GM12878 (cell line): ENCODE results near the gene EHBP1. TPM values are rescaled to one million over a fixed set of nuclear protein-coding genes. Genes with fewer than 3 reads are reported as not detected.

Experiments used
- ATAC-seq: fragments of 200-7000 bp; cut with Tn5 transposase; 3 replicates; pipeline ENCODE4 v1.9.1; 2020; ENCODE audit warnings: mild to moderate bottlenecking, moderate library complexity
- BruUV-seq: library from RNA; stranded (reverse); fragments of 400-500 nt; replicated peaks from 2 replicates; lab custom pipeline; 2021; lab: Mats Ljungman, UMichigan
- CTCF ChIA-PET: fragments of 300-600 bp; sonication (Branson Sonifier 250); formaldehyde crosslinking; extraction: SDS; loops from one replicate; lab custom pipeline; 2021; ENCODE audit warnings: inconsistent platforms; lab: Yijun Ruan, JAX
- POLR2A ChIA-PET: fragments of 350-600 bp; formaldehyde crosslinking; extraction: SDS; loops from one replicate; lab custom pipeline; 2021; ENCODE audit warnings: inconsistent platforms; lab: Charles Lee
- RAD21 ChIA-PET: fragments of 300-600 bp; sonication (Branson Sonifier 250); formaldehyde crosslinking; loops from one replicate; lab custom pipeline; 2023; ENCODE audit warnings: antibody characterized with exemption; ENCODE audit not compliant: unreplicated experiment; lab: Charles Lee
- SMC1A ChIA-PET: fragments of 300-600 bp; sonication (Branson Sonifier 250); formaldehyde crosslinking; loops from one replicate; lab custom pipeline; 2023; ENCODE audit not compliant: unreplicated experiment, uncharacterized antibody; lab: Charles Lee
- DNase-seq: peaks from one replicate; pipeline ENCODE4 v3.0.0-alpha.2; 2011; ENCODE audit warnings: low read depth, low spot score
- FAIRE-seq: peaks from 3 replicates; lab custom pipeline; 2011; peaks lifted over from hg19 to GRCh38; lab: Jason Lieb, UNC
- H2AFZ ChIP-seq: 2 replicates; pipeline ENCODE4 v1.6.0; 2011; ENCODE audit warnings: low read depth, low read length, control low read depth; ENCODE audit not compliant: control insufficient read depth
- H3K27ac ChIP-seq: 2 replicates; pipeline ENCODE4 v1.5.1; 2011; ENCODE audit warnings: control low read depth; ENCODE audit not compliant: control insufficient read depth, insufficient read depth
- H3K27me3 ChIP-seq, 2 experiments: replicated peaks in 1 of 2; 2 replicates each; pipeline versions ENCODE4 v1.6.0 to v1.6.1; 2011; ENCODE audit warnings: low read length in 1 of 2; ENCODE audit not compliant: control insufficient read depth in 2 of 2, insufficient read depth in 2 of 2
- H3K36me3 ChIP-seq, 2 experiments: 2 replicates each; pipeline ENCODE4 v1.5.1; 2011; ENCODE audit warnings: low read length in 1 of 2; ENCODE audit not compliant: control insufficient read depth in 2 of 2, insufficient read depth in 2 of 2
- H3K4me1 ChIP-seq: 2 replicates; pipeline ENCODE4 v1.6.1; 2011; ENCODE audit warnings: mild to moderate bottlenecking, low read length, moderate library complexity, mixed read lengths; ENCODE audit not compliant: control insufficient read depth, insufficient read depth
- H3K4me2 ChIP-seq: 2 replicates; pipeline ENCODE4 v1.6.0; 2011; ENCODE audit warnings: control low read depth; ENCODE audit not compliant: control insufficient read depth, insufficient read depth
- H3K4me3 ChIP-seq: fragments of 200-600 bp; sonication (generic); 2 replicates; pipeline ENCODE4 v1.5.1; 2016
- H3K79me2 ChIP-seq: 2 replicates; pipeline ENCODE4 v1.6.0; 2011; ENCODE audit warnings: low read length; ENCODE audit not compliant: control insufficient read depth, insufficient read depth
- H3K9ac ChIP-seq: 2 replicates; pipeline ENCODE4 v1.8.0; 2011; ENCODE audit warnings: low read length, control low read depth, mixed read lengths; ENCODE audit not compliant: control insufficient read depth, insufficient read depth
- H3K9me3 ChIP-seq: replicated peaks from 3 replicates; pipeline ENCODE4 v1.5.1; 2011; ENCODE audit warnings: mild to moderate bottlenecking, low read length; ENCODE audit not compliant: control insufficient read depth, insufficient read depth
- H4K20me1 ChIP-seq: 2 replicates; pipeline ENCODE4 v1.6.0; 2011; ENCODE audit not compliant: control insufficient read depth, insufficient read depth
- ASH2L ChIP-seq: fragments of 300-600, 200-600 bp; sonication (generic); IDR thresholded peaks from 2 replicates; pipeline ENCODE4 v1.6.1; 2017; ENCODE audit warnings: low read depth, mild to moderate bottlenecking, borderline replicate concordance
- EED ChIP-seq: sonication (generic); IDR thresholded peaks from 2 replicates; pipeline ENCODE4 v1.6.1; 2016; ENCODE audit warnings: antibody characterized with exemption, low read depth
- HDAC6 ChIP-seq: fragments of 200-600 bp; sonication (generic); IDR thresholded peaks from one replicate; pipeline ENCODE4 v1.8.0; 2017; ENCODE audit warnings: antibody characterized with exemption; ENCODE audit not compliant: unreplicated experiment
- HSF1 ChIP-seq: fragments of 150-350 bp; IDR thresholded peaks from 2 replicates; pipeline ENCODE4 v1.6.1; 2014; ENCODE audit warnings: mild to moderate bottlenecking, low read depth, low read length
- NFXL1 ChIP-seq: fragments of 450-650 bp; IDR thresholded peaks from 2 replicates; pipeline ENCODE4 v1.6.1; 2017; ENCODE audit warnings: antibody characterized with exemption, mild to moderate bottlenecking, borderline replicate concordance
- NR2C1 ChIP-seq: fragments of 450-650 bp; IDR thresholded peaks from 2 replicates; pipeline ENCODE4 v1.6.1; 2017; ENCODE audit warnings: antibody characterized with exemption, mild to moderate bottlenecking, moderate library complexity
- NRF1 ChIP-seq: conservative IDR thresholded peaks from 2 replicates; pipeline ENCODE4 v1.6.1; 2011; ENCODE audit warnings: mild to moderate bottlenecking, low read depth, low read length, improper control_type of control experiment
- SKIL ChIP-seq: fragments of 450-650 bp; IDR thresholded peaks from 2 replicates; pipeline ENCODE4 v1.6.1; 2017; ENCODE audit warnings: mild to moderate bottlenecking, low read depth, inconsistent platforms; ENCODE audit not compliant: poor library complexity, severe bottlenecking
- ZNF622 ChIP-seq: fragments of 450-650 bp; IDR thresholded peaks from 2 replicates; pipeline ENCODE4 v1.6.1; 2017; ENCODE audit warnings: mild to moderate bottlenecking, inconsistent platforms
- WGBS: methylation state at CpG from one replicate; pipeline ENCODE4 v1.1.6; 2016; ENCODE audit warnings: low lambda C conversion rate; ENCODE audit not compliant: insufficient replicate concordance, insufficient coverage; ENCODE audit errors: missing lambda C conversion rate; 5-methylcytosine and 5-hydroxymethylcytosine counted together
- in situ Hi-C: fragments of 300-500 bp; cut with MboI; formaldehyde crosslinking; loops from 9 replicates; pipeline ENCODE4 v1.14.3; 2018; ENCODE audit warnings: mixed read lengths
- intact Hi-C: fragments of 100-400 bp; cut with micrococcal nuclease; formaldehyde crosslinking; loops from one replicate; pipeline ENCODE4 v1.14.2; 2022; ENCODE audit not compliant: unreplicated experiment
- polyA plus RNA-seq, 11 experiments: library from polyadenylated mRNA; depleted of rRNA in 4 of 11; unstranded in 6 of 11; stranded (reverse) in 5 of 11; fragments of >200 nt; fragmentation: Nextera tagmentation in 4 of 11; fragmentation: Illumina TruSeq in 1 of 11; extraction: Ambion mirVana in 4 of 11; extraction: Trizol in 1 of 11; gene quantifications; 1 replicate in 1 of 11; 2 replicates in 10 of 11; pipeline versions ENCODE4 v1.2.1 to v1.2.3, GENCODE V29; 2011 to 2016; ENCODE audit warnings: inconsistent platforms in 2 of 11, missing spikeins in 2 of 11, low read depth in 1 of 11
- total RNA-seq, 4 experiments: library from RNA; depleted of rRNA in 3 of 4; stranded (reverse); fragments of >200 nt in 3 of 4; fragmentation: Illumina TruSeq in 1 of 4; extraction: Trizol in 1 of 4; gene quantifications; 2 replicates each; pipeline versions ENCODE4 v1.2.1 to v1.2.3, GENCODE V29; 2013 to 2021

EHBP1 gene
- total and polyA plus RNA-seq, 10 of the 15 experiments (the other 5 are each of a cell fraction or from before 2014, with no cell fraction given), result 5.7 to 26.1 (median 13.6) TPM

- no peak overlapping the region for H3K27ac ChIP-seq
- ChIA-PET POLR2A (no interaction called here), RAD21 (no interaction called here), CTCF (interaction anchor here (1.1 kb wide), 1 partner anchor 8 kb away, joined by 4 read pairs; no protein-coding TSS in a partner anchor), SMC1A (interaction anchor here (1.4 to 2.7 kb wide), 4 partner anchors 8 to 185 kb away, joined by 4 to 8 read pairs (median 6); no protein-coding TSS in a partner anchor)
- no peak for ATAC-seq
- FAIRE-seq, result no peak
- no peak overlapping the region for H2AFZ ChIP-seq
- H3K4me1 ChIP-seq, result no peaks in the 10 kb centered on the region
- H3K4me2 ChIP-seq, result no peak overlapping the region
- intact Hi-C loops, result no loop called here
- H3K9ac ChIP-seq, result no peak overlapping the region
- no peak for DNase-seq
- no peak overlapping the region for H3K4me3 ChIP-seq
- no peaks in the 10 kb centered on the region for H3K79me2 ChIP-seq
- no TSS peak for BruUV-seq
- H4K20me1 ChIP-seq, result no peaks in the 10 kb centered on the region
- no peaks in the 10 kb centered on the region; a peak in 1 of 4 replicates for H3K36me3 ChIP-seq
- TF ChIP-seq NFXL1, result no peak
- no peak for TF ChIP-seq NRF1
- 100% methylated on average over 2 of the region's 2 CpGs for WGBS
- in situ Hi-C loops, result no loop called here
- H3K27me3 ChIP-seq, result no peaks in the 10 kb centered on the region
- no peaks in the 10 kb centered on the region for H3K9me3 ChIP-seq
These were observed 266.4 kb downstream of the EHBP1 start for GRCh38 chr2:62971936-62972335.

GRCh38 chr2:62972601-62973000 is 267.1 kb downstream of the EHBP1 start:
- Histone ChIP-seq H3K9ac (no peak overlapping the region), H3K79me2 (no peaks in the 10 kb centered on the region), H3K36me3 (no peaks in the 10 kb centered on the region; a peak in 1 of 4 replicates), H2AFZ (no peak overlapping the region), H3K27me3 (no peaks in the 10 kb centered on the region), H3K4me2 (no peak overlapping the region), H3K4me1 (no peaks in the 10 kb centered on the region)
- DNase-seq (no peak), ATAC-seq (no peak), FAIRE-seq (no peak)
- intact Hi-C loops (no loop called here), in situ Hi-C loops (no loop called here)
- no TSS peak for BruUV-seq
- CTCF ChIA-PET, result interaction anchor here (1.1 kb wide), 1 partner anchor 9 kb away, joined by 4 read pairs; no protein-coding TSS in a partner anchor
- RAD21 ChIA-PET, result no interaction called here
- SMC1A ChIA-PET, result interaction anchor here (0.5 to 2.7 kb wide), 6 partner anchors 9 to 485 kb away, joined by 3 to 8 read pairs (median 4); no protein-coding TSS in a partner anchor
- TF ChIP-seq ZNF622 (no peak), ASH2L (no peak), HDAC6 (no peak), EED (no peak), HSF1 (no peak), NR2C1 (no peak), SKIL (no peak)
- TF ChIP-seq, all 136 proteins: peak for 0
- Histone ChIP-seq H3K9me3 (no peaks in the 10 kb centered on the region), H4K20me1 (no peaks in the 10 kb centered on the region), H3K4me3 (no peak overlapping the region), H3K27ac (no peak overlapping the region)
- POLR2A ChIA-PET, result no interaction called here
